Smooth muscle cell (in vitro differentiated cells): ENCODE data around the gene LMF1. TPM values are rescaled to one million over a fixed set of nuclear protein-coding genes. Genes with fewer than 3 reads are reported as not detected.

Source experiments
- DNase-seq: peaks from one replicate; lab custom pipeline; 2025; ENCODE audit not compliant: unreplicated experiment; lab: John Stamatoyannopoulos, UW
- H2AFZ ChIP-seq: fragments of 200-600 bp; sonication (generic); 2 replicates; pipeline ENCODE4 v1.6.0; 2016; ENCODE audit warnings: antibody characterized with exemption, low read depth, mild to moderate bottlenecking
- H3F3A ChIP-seq: fragments of 200-600 bp; sonication (generic); 2 replicates; pipeline ENCODE4 v1.6.0; 2017; ENCODE audit warnings: antibody characterized with exemption, low read depth
- H3K27ac ChIP-seq: fragments of 200-600 bp; sonication (generic); 2 replicates; pipeline ENCODE4 v1.5.1; 2016; ENCODE audit warnings: low read depth, mild to moderate bottlenecking
- H3K27me3 ChIP-seq: fragments of 200-600 bp; sonication (generic); 2 replicates; pipeline ENCODE4 v1.6.1; 2016; ENCODE audit warnings: low read depth, mild to moderate bottlenecking
- H3K36me3 ChIP-seq: fragments of 200-600 bp; sonication (generic); 2 replicates; pipeline ENCODE4 v1.5.1; 2016; ENCODE audit warnings: low read depth
- H3K4me1 ChIP-seq: fragments of 200-600 bp; sonication (generic); 2 replicates; pipeline ENCODE4 v1.5.1; 2016; ENCODE audit warnings: low read depth
- H3K4me2 ChIP-seq: fragments of 200-600 bp; sonication (generic); 2 replicates; pipeline ENCODE4 v1.6.0; 2016; ENCODE audit warnings: mild to moderate bottlenecking
- H3K4me3 ChIP-seq: fragments of 200-600 bp; sonication (generic); 2 replicates; pipeline ENCODE4 v1.5.1; 2016; ENCODE audit warnings: mild to moderate bottlenecking
- H3K79me2 ChIP-seq: fragments of 200-600 bp; sonication (generic); 2 replicates; pipeline ENCODE4 v1.6.0; 2016; ENCODE audit warnings: low read depth, mild to moderate bottlenecking
- H3K9ac ChIP-seq: fragments of 200-600 bp; sonication (generic); 2 replicates; pipeline ENCODE4 v1.6.0; 2016; ENCODE audit warnings: low read depth
- H3K9me3 ChIP-seq: fragments of 200-600 bp; sonication (generic); replicated peaks from 2 replicates; pipeline ENCODE4 v1.5.1; 2016; ENCODE audit warnings: low read depth
- H4K20me1 ChIP-seq: fragments of 200-600 bp; sonication (generic); 2 replicates; pipeline ENCODE4 v1.6.0; 2016; ENCODE audit warnings: low read depth
- CTCF ChIP-seq: fragments of 200-600 bp; sonication (generic); IDR thresholded peaks from 2 replicates; pipeline ENCODE4 v1.5.1; 2017; ENCODE audit warnings: borderline replicate concordance, mild to moderate bottlenecking, antibody characterized with exemption; ENCODE audit not compliant: insufficient read depth, poor library complexity, severe bottlenecking
- WGBS: methylation state at CpG from one replicate; pipeline ENCODE4 v1.1.7; 2016; ENCODE audit warnings: low lambda C conversion rate; 5-methylcytosine and 5-hydroxymethylcytosine counted together
- polyA plus RNA-seq: library from polyadenylated mRNA; unstranded; fragments of >200 nt; fragmentation: Nextera tagmentation; extraction: Ambion mirVana; gene quantifications from 2 replicates; pipeline ENCODE4 v1.2.1, GENCODE V29; 2016
- total RNA-seq: library from RNA; depleted of rRNA; stranded (reverse); fragments of >200 nt; gene quantifications from 2 replicates; pipeline ENCODE4 v1.2.3, GENCODE V29; 2014

LMF1 gene
- total and polyA plus RNA-seq, 2 experiments from 2014 or later = 25.3 to 29.8 TPM

GRCh38 chr16:943971-944370 lies 26.8 kb downstream of the LMF1 start:
- no peak for TF ChIP-seq CTCF
- H3K79me2 ChIP-seq = no peaks in the 10 kb centered on the region

DNA sequence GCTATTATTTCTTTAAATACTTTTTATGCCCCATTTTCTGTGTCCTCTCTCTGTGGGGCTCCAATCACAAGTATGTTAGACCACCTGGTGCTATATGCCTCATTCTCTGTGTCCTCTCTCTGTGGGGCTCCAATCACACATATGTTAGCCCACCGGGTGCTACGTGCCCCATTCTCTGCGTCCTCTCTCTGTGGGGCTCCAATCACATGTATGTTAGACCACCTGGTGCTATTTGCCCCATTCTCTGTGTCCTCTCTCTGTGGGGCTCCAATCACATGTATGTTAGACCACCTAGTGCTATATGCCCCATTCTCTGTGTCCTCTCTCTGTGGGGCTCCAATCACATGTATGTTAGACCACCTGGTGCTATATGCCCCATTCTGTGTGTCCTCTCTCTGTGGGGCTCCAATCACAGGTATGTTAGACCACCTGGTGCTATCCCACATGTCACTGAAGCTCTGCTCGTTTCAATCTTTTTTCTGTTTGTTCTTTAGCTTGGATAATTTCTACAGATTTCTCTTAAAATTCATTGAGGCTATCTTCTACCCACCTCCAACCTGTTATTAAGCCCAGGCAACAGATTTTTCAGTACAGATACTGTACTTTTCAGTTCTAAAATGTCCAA lies 28.2 kb downstream of the LMF1 start:
- H3K27me3 ChIP-seq = no peaks in the 10 kb centered on the region
- H4K20me1 ChIP-seq = peaks cover 19% of the 10 kb centered on the region
- H3K9ac ChIP-seq = no peak overlapping the region
- no peaks in the 10 kb centered on the region for H3F3A ChIP-seq
- TF ChIP-seq CTCF = no peak
- H2AFZ ChIP-seq = no peak overlapping the region
- no peaks in the 10 kb centered on the region for H3K79me2 ChIP-seq
- no peak overlapping the region for H3K27ac ChIP-seq
- no peak for DNase-seq
- WGBS = 92% methylated on average over 4 of the region's 4 CpGs
- peaks cover 15% of the 10 kb centered on the region for H3K9me3 ChIP-seq
- H3K4me3 ChIP-seq = no peak overlapping the region
- no peaks in the 10 kb centered on the region for H3K4me1 ChIP-seq
- no peaks in the 10 kb centered on the region for H3K36me3 ChIP-seq
- H3K4me2 ChIP-seq = no peak overlapping the region

More at GRCh38 chr16:943971-944370, 26.8 kb downstream of the LMF1 start:
- WGBS = over 99% methylated on average over 5 of the region's 5 CpGs
- Histone ChIP-seq H3F3A (no peaks in the 10 kb centered on the region), H3K36me3 (no peaks in the 10 kb centered on the region), H3K4me3 (no peak overlapping the region), H3K27me3 (no peaks in the 10 kb centered on the region), H2AFZ (no peak overlapping the region), H3K9me3 (peaks cover 15% of the 10 kb centered on the region), H3K4me1 (no peaks in the 10 kb centered on the region), H3K9ac (no peak overlapping the region), H3K27ac (no peak overlapping the region), H4K20me1 (peaks cover 27% of the 10 kb centered on the region), H3K4me2 (no peak overlapping the region)
- no peak for DNase-seq

DNA sequence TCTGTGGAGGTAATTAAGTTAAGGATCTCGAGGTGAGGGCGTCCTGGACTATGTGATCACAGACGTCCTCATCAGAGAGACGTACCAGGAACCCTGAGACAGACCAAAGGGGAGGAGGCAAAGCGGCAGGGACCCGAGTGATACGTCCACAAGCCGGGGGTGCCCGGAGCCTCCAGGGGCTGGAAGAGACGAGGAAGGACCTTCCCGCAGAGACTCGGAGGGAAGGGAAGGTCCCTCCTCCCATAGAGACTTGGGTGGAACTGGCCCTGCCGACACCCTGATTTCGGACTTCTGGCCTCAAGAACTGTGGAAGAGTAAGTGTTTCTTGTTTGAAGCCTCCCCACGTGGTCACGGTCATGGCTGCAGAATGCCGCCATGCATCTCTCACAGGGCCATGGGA lies 30.8 kb downstream of the LMF1 start:
- Histone ChIP-seq H3K27me3 (no peaks in the 10 kb centered on the region), H4K20me1 (no peaks in the 10 kb centered on the region), H3K36me3 (no peaks in the 10 kb centered on the region), H2AFZ (no peak overlapping the region), H3K9me3 (peaks cover 15% of the 10 kb centered on the region), H3K9ac (no peak overlapping the region), H3K4me1 (no peaks in the 10 kb centered on the region), H3K4me2 (no peak overlapping the region), H3F3A (no peaks in the 10 kb centered on the region), H3K4me3 (no peak overlapping the region), H3K27ac (no peak overlapping the region), H3K79me2 (no peaks in the 10 kb centered on the region)
- no peak for TF ChIP-seq CTCF
- WGBS = 95% methylated on average over 17 of the region's 17 CpGs
- no peak for DNase-seq

DNA sequence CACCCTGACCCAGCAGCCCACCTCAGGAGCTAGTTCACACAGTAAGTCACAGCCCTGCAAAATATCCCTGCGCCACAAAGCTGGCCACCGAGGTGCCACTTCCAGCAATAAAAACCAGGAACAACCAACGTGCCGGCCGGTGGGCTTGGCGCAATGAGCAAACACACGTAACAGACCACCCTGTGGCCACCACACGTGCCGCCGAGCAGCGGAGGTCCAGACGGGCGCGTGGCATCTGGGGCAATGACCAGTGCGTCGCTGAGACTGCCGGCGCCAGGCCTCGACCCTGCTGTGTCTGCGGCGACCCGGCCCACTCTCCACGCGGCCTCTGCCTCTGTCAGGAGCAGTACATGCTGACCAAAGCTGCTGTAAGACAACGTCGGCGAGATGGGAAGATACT lies 31.5 kb downstream of the LMF1 start:
- no peak for DNase-seq
- no peak overlapping the region for H2AFZ ChIP-seq
- H3F3A ChIP-seq = no peaks in the 10 kb centered on the region
- H3K27me3 ChIP-seq = no peaks in the 10 kb centered on the region
- no peaks in the 10 kb centered on the region for H3K4me1 ChIP-seq
- no peak overlapping the region for H3K9ac ChIP-seq
- peaks cover 15% of the 10 kb centered on the region for H3K9me3 ChIP-seq
- H3K36me3 ChIP-seq = no peaks in the 10 kb centered on the region
- H3K27ac ChIP-seq = no peak overlapping the region
- no peaks in the 10 kb centered on the region for H4K20me1 ChIP-seq
- no peaks in the 10 kb centered on the region for H3K79me2 ChIP-seq
- no peak overlapping the region for H3K4me3 ChIP-seq
- WGBS = 95% methylated on average over 22 of the region's 27 CpGs
- TF ChIP-seq CTCF = no peak
- no peak overlapping the region for H3K4me2 ChIP-seq
